SK-N-SH treated with all-trans-retinoic acid at 6 μM for 48 hours (cell line): ENCODE measurements around the gene GRIK4.

ENCODE experiments used
- ATAC-seq: fragments of 200-7000 bp; cut with Tn5 transposase; 3 replicates; pipeline ENCODE4 v1.9.1; 2020; ENCODE audit warnings: mild to moderate bottlenecking, moderate library complexity
- ARNTL ChIP-seq: fragments of 450-650 bp; formaldehyde crosslinking; IDR thresholded peaks from 2 replicates; pipeline ENCODE4 v1.5.0; 2020; ENCODE audit warnings: low read depth, mild to moderate bottlenecking, moderate library complexity, borderline replicate concordance
- BACH2 ChIP-seq: fragments of 250-450 bp; sonication (Bioruptor Pico); IDR thresholded peaks from 2 replicates; pipeline ENCODE4 v1.9.0; 2021; ENCODE audit warnings: mild to moderate bottlenecking, borderline replicate concordance
- CSDC2 ChIP-seq: fragments of 250-450 bp; sonication (Bioruptor Pico); IDR thresholded peaks from 2 replicates; pipeline ENCODE4 v1.5.0; 2020; ENCODE audit warnings: mild to moderate bottlenecking, moderate library complexity
- ESRRG ChIP-seq: fragments of 250-450 bp; sonication (Bioruptor Pico); IDR thresholded peaks from 2 replicates; pipeline ENCODE4 v1.6.1; 2021; ENCODE audit warnings: mild to moderate bottlenecking
- GLIS3 ChIP-seq: fragments of 250-450 bp; sonication (Bioruptor Pico); IDR thresholded peaks from 2 replicates; pipeline ENCODE4 v1.5.0; 2020; ENCODE audit warnings: mild to moderate bottlenecking, moderate library complexity
- ISL1 ChIP-seq: fragments of 250-450 bp; sonication (Bioruptor Pico); IDR thresholded peaks from 2 replicates; pipeline ENCODE4 v2.1.2; 2022; ENCODE audit warnings: mild to moderate bottlenecking, moderate library complexity
- OSR1 ChIP-seq: fragments of 250-450 bp; sonication (Bioruptor Pico); IDR thresholded peaks from 2 replicates; pipeline ENCODE4 v1.8.0; 2022; ENCODE audit warnings: moderate library complexity, mild to moderate bottlenecking, inconsistent platforms
- PPARA ChIP-seq: fragments of 250-450 bp; sonication (Bioruptor Pico); IDR thresholded peaks from 2 replicates; pipeline ENCODE4 v1.5.0; 2020; ENCODE audit warnings: mild to moderate bottlenecking, borderline replicate concordance
- RARB ChIP-seq: fragments of 250-450 bp; sonication (Bioruptor Pico); IDR thresholded peaks from 2 replicates; pipeline ENCODE4 v1.8.0; 2021; ENCODE audit warnings: mild to moderate bottlenecking, moderate library complexity
- SNAI2 ChIP-seq: fragments of 250-450 bp; sonication (Bioruptor Pico); IDR thresholded peaks from 2 replicates; pipeline ENCODE4 v1.5.0; 2020; ENCODE audit warnings: mild to moderate bottlenecking, moderate library complexity
- TCF4 ChIP-seq: fragments of 250-450 bp; sonication (Bioruptor Pico); IDR thresholded peaks from 2 replicates; pipeline ENCODE4 v1.8.0; 2021; ENCODE audit warnings: mild to moderate bottlenecking, moderate library complexity, borderline replicate concordance
- TOX ChIP-seq: fragments of 250-450 bp; sonication (Bioruptor Pico); IDR thresholded peaks from 2 replicates; pipeline ENCODE4 v1.8.0; 2021; ENCODE audit warnings: mild to moderate bottlenecking, moderate library complexity, borderline replicate concordance
- ZFP3 ChIP-seq: fragments of 250-450 bp; sonication (Bioruptor Pico); IDR thresholded peaks from 2 replicates; pipeline ENCODE4 v1.5.0; 2020; ENCODE audit warnings: mild to moderate bottlenecking, moderate library complexity
- ZFP30 ChIP-seq: fragments of 450-650 bp; formaldehyde crosslinking; IDR thresholded peaks from 2 replicates; pipeline ENCODE4 v1.5.0; 2022; ENCODE audit warnings: mild to moderate bottlenecking, moderate library complexity
- ZNF8 ChIP-seq: fragments of 450-650 bp; formaldehyde crosslinking; IDR thresholded peaks from 2 replicates; pipeline ENCODE4 v1.5.0; 2020; ENCODE audit warnings: mild to moderate bottlenecking, moderate library complexity
- TF ChIP-seq, protein P1 (sequence below): fragments of 250-450 bp; sonication (Bioruptor Pico); IDR thresholded peaks from 2 replicates; pipeline ENCODE4 v1.5.1; 2020; ENCODE audit warnings: low read depth, mild to moderate bottlenecking, moderate library complexity
- TF ChIP-seq, protein P2 (sequence below): fragments of 250-450 bp; sonication (Bioruptor Pico); IDR thresholded peaks from 2 replicates; pipeline ENCODE4 v1.5.1; 2021; ENCODE audit warnings: mild to moderate bottlenecking, moderate library complexity
- TF ChIP-seq, protein P3 (sequence below): fragments of 250-450 bp; sonication (Bioruptor Pico); IDR thresholded peaks from 2 replicates; pipeline ENCODE4 v1.8.0; 2021; ENCODE audit warnings: low read depth, mild to moderate bottlenecking, moderate library complexity, borderline replicate concordance
- TF ChIP-seq, protein P4 (sequence below): fragments of 250-450 bp; sonication (Bioruptor Pico); IDR thresholded peaks from 2 replicates; pipeline ENCODE4 v1.8.0; 2020; ENCODE audit warnings: mild to moderate bottlenecking, moderate library complexity, borderline replicate concordance
- TF ChIP-seq, protein P5 (sequence below): fragments of 250-450 bp; sonication (Bioruptor Pico); IDR thresholded peaks from 2 replicates; pipeline ENCODE4 v1.5.0; 2020; ENCODE audit warnings: mild to moderate bottlenecking, moderate library complexity

The GRIK4 gene

DNA sequence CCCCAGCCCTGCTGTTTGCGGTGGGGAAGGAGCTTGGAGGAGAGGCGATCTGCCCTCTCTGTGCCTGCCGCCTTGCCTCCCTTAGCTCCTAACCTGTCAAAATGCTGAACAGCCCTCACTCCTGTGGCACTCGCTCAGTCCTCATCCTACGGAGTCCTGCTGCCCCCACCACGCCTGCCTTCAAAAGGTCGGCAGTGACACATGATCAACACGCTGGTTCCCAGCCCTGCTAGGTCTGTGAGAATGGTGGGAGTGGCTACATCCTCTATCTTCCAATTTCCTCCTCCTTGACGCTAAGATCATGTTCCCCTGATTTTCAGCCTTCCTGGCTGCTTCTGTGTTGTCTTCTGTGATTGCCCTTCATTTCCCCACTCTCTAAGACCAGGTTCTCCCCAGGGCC, 392.1 kb downstream of the GRIK4 start:
- no peak for ATAC-seq
- TF ChIP-seq, protein P1, sequence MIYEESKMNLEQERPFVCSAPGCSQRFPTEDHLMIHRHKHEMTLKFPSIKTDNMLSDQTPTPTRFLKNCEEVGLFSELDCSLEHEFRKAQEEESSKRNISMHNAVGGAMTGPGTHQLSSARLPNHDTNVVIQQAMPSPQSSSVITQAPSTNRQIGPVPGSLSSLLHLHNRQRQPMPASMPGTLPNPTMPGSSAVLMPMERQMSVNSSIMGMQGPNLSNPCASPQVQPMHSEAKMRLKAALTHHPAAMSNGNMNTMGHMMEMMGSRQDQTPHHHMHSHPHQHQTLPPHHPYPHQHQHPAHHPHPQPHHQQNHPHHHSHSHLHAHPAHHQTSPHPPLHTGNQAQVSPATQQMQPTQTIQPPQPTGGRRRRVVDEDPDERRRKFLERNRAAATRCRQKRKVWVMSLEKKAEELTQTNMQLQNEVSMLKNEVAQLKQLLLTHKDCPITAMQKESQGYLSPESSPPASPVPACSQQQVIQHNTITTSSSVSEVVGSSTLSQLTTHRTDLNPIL = no peak
- no peak for TF ChIP-seq RARB (CRISPR knock-in tag)
- TF ChIP-seq, protein P2, sequence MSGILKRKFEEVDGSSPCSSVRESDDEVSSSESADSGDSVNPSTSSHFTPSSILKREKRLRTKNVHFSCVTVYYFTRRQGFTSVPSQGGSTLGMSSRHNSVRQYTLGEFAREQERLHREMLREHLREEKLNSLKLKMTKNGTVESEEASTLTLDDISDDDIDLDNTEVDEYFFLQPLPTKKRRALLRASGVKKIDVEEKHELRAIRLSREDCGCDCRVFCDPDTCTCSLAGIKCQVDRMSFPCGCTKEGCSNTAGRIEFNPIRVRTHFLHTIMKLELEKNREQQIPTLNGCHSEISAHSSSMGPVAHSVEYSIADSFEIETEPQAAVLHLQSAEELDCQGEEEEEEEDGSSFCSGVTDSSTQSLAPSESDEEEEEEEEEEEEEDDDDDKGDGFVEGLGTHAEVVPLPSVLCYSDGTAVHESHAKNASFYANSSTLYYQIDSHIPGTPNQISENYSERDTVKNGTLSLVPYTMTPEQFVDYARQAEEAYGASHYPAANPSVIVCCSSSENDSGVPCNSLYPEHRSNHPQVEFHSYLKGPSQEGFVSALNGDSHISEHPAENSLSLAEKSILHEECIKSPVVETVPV (CRISPR knock-in tag) = no peak
- no peak for TF ChIP-seq OSR1

DNA sequence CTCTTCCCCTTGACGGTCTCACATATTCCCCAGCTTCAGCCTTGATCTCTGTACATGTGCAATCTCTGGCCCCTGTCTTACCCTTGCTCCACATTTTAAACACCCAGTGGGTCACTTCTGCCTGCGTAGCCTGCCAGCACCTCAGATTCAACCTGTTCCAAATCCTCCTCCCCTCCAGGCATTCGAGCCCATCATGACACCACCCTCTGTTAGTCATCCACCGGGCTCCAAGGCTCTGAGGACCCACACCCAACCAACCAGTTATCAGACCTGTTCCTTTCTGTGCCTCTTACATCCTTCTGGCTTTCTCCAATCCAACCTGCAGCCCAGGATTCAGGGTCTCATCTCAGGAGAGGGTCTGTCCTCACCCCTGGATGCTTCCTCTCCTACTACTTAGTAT, 392.6 kb downstream of the GRIK4 start:
- no peak for ATAC-seq
- TF ChIP-seq TOX (CRISPR knock-in tag) (no peak), GLIS3 (no peak), ZNF8 (CRISPR knock-in tag) (no peak), ISL1 (no peak), ESRRG (no peak), RARB (CRISPR knock-in tag) (no peak), PPARA (CRISPR knock-in tag) (no peak), BACH2 (CRISPR knock-in tag) (no peak), SNAI2 (CRISPR knock-in tag) (no peak), OSR1 (no peak), ZFP30 (CRISPR knock-in tag) (no peak), CSDC2 (CRISPR knock-in tag) (no peak)
- TF ChIP-seq, protein P3, sequence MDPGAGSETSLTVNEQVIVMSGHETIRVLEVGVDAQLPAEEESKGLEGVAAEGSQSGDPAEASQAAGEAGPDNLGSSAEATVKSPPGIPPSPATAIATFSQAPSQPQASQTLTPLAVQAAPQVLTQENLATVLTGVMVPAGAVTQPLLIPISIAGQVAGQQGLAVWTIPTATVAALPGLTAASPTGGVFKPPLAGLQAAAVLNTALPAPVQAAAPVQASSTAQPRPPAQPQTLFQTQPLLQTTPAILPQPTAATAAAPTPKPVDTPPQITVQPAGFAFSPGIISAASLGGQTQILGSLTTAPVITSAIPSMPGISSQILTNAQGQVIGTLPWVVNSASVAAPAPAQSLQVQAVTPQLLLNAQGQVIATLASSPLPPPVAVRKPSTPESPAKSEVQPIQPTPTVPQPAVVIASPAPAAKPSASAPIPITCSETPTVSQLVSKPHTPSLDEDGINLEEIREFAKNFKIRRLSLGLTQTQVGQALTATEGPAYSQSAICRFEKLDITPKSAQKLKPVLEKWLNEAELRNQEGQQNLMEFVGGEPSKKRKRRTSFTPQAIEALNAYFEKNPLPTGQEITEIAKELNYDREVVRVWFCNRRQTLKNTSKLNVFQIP (CRISPR knock-in tag) = no peak
- TF ChIP-seq, protein P1 = no peak

DNA sequence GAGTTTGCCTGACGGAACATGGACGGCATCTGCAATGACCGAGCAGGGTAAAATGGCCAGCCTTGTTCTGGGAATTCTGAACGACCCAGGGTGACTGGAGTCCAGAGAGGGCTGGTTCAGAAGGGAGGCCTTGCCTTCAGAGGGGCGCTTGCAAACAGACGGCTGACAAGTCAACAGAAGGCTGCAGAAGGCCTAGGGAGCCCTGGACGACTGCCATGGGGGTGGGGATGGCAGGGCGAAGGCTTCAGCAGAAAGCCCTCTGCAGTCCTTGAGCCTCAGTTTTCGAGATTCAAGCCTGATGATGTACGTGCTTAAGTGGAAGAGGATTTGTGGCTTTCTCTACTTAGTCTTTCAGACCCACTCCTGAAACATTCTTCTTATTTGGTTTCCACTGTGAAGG, 395.2 kb downstream of the GRIK4 start:
- TF ChIP-seq TCF4 (no peak), ISL1 (no peak), PPARA (CRISPR knock-in tag) (no peak), RARB (CRISPR knock-in tag) (no peak), ARNTL (CRISPR knock-in tag) (no peak), CSDC2 (CRISPR knock-in tag) (no peak), ZFP3 (CRISPR knock-in tag) (no peak), ESRRG (no peak), ZNF8 (CRISPR knock-in tag) (no peak), OSR1 (no peak), TOX (CRISPR knock-in tag) (no peak), ZFP30 (CRISPR knock-in tag) (no peak)
- TF ChIP-seq, protein P4, sequence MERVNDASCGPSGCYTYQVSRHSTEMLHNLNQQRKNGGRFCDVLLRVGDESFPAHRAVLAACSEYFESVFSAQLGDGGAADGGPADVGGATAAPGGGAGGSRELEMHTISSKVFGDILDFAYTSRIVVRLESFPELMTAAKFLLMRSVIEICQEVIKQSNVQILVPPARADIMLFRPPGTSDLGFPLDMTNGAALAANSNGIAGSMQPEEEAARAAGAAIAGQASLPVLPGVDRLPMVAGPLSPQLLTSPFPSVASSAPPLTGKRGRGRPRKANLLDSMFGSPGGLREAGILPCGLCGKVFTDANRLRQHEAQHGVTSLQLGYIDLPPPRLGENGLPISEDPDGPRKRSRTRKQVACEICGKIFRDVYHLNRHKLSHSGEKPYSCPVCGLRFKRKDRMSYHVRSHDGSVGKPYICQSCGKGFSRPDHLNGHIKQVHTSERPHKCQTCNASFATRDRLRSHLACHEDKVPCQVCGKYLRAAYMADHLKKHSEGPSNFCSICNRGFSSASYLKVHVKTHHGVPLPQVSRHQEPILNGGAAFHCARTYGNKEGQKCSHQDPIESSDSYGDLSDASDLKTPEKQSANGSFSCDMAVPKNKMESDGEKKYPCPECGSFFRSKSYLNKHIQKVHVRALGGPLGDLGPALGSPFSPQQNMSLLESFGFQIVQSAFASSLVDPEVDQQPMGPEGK = no peak
- TF ChIP-seq, protein P1 = no peak
- TF ChIP-seq, protein P5, sequence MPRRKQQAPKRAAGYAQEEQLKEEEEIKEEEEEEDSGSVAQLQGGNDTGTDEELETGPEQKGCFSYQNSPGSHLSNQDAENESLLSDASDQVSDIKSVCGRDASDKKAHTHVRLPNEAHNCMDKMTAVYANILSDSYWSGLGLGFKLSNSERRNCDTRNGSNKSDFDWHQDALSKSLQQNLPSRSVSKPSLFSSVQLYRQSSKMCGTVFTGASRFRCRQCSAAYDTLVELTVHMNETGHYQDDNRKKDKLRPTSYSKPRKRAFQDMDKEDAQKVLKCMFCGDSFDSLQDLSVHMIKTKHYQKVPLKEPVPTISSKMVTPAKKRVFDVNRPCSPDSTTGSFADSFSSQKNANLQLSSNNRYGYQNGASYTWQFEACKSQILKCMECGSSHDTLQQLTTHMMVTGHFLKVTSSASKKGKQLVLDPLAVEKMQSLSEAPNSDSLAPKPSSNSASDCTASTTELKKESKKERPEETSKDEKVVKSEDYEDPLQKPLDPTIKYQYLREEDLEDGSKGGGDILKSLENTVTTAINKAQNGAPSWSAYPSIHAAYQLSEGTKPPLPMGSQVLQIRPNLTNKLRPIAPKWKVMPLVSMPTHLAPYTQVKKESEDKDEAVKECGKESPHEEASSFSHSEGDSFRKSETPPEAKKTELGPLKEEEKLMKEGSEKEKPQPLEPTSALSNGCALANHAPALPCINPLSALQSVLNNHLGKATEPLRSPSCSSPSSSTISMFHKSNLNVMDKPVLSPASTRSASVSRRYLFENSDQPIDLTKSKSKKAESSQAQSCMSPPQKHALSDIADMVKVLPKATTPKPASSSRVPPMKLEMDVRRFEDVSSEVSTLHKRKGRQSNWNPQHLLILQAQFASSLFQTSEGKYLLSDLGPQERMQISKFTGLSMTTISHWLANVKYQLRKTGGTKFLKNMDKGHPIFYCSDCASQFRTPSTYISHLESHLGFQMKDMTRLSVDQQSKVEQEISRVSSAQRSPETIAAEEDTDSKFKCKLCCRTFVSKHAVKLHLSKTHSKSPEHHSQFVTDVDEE = no peak
- no peak for ATAC-seq
